Glutamatergic neuron (in vitro differentiated cells): ENCODE measurements around the gene ARHGAP29. TPM values are rescaled to one million over a fixed set of nuclear protein-coding genes. Genes with fewer than 3 reads are reported as not detected.

Source experiments
- DNase-seq: peaks from one replicate; pipeline ENCODE4 v3.0.0; 2022
- H3K27ac Mint-ChIP-seq: one replicate; pipeline ENCODE4 v1.8.0; 2020; ENCODE audit warnings: mild to moderate bottlenecking, mixed read lengths, inconsistent platforms; ENCODE audit not compliant: unreplicated experiment
- H3K27me3 Mint-ChIP-seq: one replicate; pipeline ENCODE4 v1.8.0; 2020; ENCODE audit warnings: mild to moderate bottlenecking, moderate library complexity, mixed read lengths, inconsistent platforms; ENCODE audit not compliant: unreplicated experiment
- H3K36me3 Mint-ChIP-seq: one replicate; pipeline ENCODE4 v1.8.0; 2020; ENCODE audit warnings: mild to moderate bottlenecking, mixed read lengths, inconsistent platforms; ENCODE audit not compliant: unreplicated experiment
- H3K4me1 Mint-ChIP-seq: one replicate; pipeline ENCODE4 v1.8.0; 2020; ENCODE audit warnings: mild to moderate bottlenecking, low read depth, mixed read lengths, inconsistent platforms; ENCODE audit not compliant: unreplicated experiment
- H3K4me3 Mint-ChIP-seq: one replicate; pipeline ENCODE4 v1.8.0; 2020; ENCODE audit warnings: mild to moderate bottlenecking, mixed read lengths, inconsistent platforms; ENCODE audit not compliant: unreplicated experiment
- H3K9me3 Mint-ChIP-seq: one replicate; pipeline ENCODE4 v1.8.0; 2020; ENCODE audit warnings: mild to moderate bottlenecking, moderate library complexity, mixed read lengths, inconsistent platforms; ENCODE audit not compliant: unreplicated experiment
- CTCF ChIP-seq: fragments of 200-600 bp; sonication (generic); IDR thresholded peaks from one replicate; pipeline ENCODE4 v1.5.0; 2021; ENCODE audit not compliant: partially characterized antibody, unreplicated experiment
- total RNA-seq: library from RNA; stranded (reverse); fragmentation: NEBNext Ultra II Directional; extraction: Animal tissue kit (Norgen Biotek cat#: 25700); gene quantifications from one replicate; pipeline ENCODE4 v1.2.1, GENCODE V29; 2021; ENCODE audit not compliant: unreplicated experiment

The ARHGAP29 gene
- total RNA-seq, 1 donor from 2014 or later, result 1.1 TPM

GRCh38 chr1:94265906-94266305 lies 28.5 kb upstream of the ARHGAP29 start:
- no peak for DNase-seq
- Mint-ChIP-seq H3K4me1 (no peaks in the 10 kb centered on the region), H3K27me3 (no peaks in the 10 kb centered on the region), H3K4me3 (no peak overlapping the region), H3K9me3 (peaks cover 8% of the 10 kb centered on the region), H3K27ac (no peak overlapping the region), H3K36me3 (no peaks in the 10 kb centered on the region)
- no peak for TF ChIP-seq CTCF

DNA sequence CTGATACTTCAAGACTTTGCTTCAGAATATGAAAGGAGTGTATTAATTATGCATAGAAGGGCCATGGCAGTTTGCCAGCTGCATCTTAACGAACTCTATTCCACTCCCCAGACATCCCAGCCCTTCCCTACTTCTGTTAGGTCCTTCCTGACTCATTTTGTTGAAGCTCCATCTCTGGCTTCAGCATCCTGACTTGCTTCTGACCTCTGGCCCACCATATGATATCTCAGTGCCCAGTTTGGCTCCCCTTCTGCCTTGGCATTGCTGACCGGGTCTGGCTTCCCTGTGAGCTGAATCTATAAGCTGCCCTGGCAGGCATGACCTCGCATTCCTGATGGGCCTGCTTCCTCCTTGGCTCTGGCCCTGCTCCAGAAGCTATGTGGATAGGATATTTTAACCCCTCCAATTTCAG lies 27.6 kb upstream of the ARHGAP29 start:
- H3K4me3 Mint-ChIP-seq, result no peak overlapping the region
- H3K4me1 Mint-ChIP-seq, result peaks cover 2% of the 10 kb centered on the region
- H3K9me3 Mint-ChIP-seq, result peaks cover 8% of the 10 kb centered on the region
- peaks cover 4% of the 10 kb centered on the region for H3K36me3 Mint-ChIP-seq
- no peak overlapping the region for H3K27ac Mint-ChIP-seq
- H3K27me3 Mint-ChIP-seq, result no peaks in the 10 kb centered on the region
- no peak for TF ChIP-seq CTCF
- no peak for DNase-seq

- no peak overlapping the region for H3K27ac Mint-ChIP-seq
- TF ChIP-seq CTCF, result no peak
- no peaks in the 10 kb centered on the region for H3K27me3 Mint-ChIP-seq
- H3K4me1 Mint-ChIP-seq, result peaks cover 2% of the 10 kb centered on the region
- peaks cover 8% of the 10 kb centered on the region for H3K36me3 Mint-ChIP-seq
- DNase-seq, result no peak
- H3K9me3 Mint-ChIP-seq, result peaks cover 6% of the 10 kb centered on the region
- no peak overlapping the region for H3K4me3 Mint-ChIP-seq
Measured at GRCh38 chr1:94260635-94261387, 23.4 kb upstream of the ARHGAP29 start.

- TF ChIP-seq CTCF, result no peak
- no peak overlapping the region for H3K4me3 Mint-ChIP-seq
- no peaks in the 10 kb centered on the region for H3K27me3 Mint-ChIP-seq
- peaks cover 2% of the 10 kb centered on the region for H3K4me1 Mint-ChIP-seq
- DNase-seq, result no peak
- H3K27ac Mint-ChIP-seq, result no peak overlapping the region
- peaks cover 6% of the 10 kb centered on the region for H3K9me3 Mint-ChIP-seq
- peaks cover 8% of the 10 kb centered on the region for H3K36me3 Mint-ChIP-seq
Measured at GRCh38 chr1:94259635-94260289, 22.4 kb upstream of the ARHGAP29 start.

DNA sequence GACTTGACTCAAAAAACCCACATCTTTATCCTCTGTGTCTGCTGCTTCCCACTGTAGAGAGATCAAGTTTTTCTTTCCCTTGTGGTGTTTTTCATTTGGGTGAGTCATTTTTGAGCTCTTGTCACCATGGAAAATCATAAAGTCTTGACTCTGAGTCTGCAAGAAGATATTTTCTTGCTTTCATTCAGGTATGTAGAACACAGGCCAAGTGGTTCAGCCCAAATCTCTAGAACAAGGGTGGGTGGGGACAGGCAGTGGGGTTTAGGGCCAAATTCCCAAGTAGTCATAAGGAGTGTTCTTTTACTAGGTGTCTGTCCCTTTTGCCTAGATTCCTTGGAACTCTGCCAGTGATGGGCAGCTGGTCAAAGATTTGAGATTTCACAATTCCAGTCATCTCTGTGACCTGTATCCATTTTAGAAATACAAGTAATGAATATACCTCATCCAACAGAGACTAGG lies 21.5 kb upstream of the ARHGAP29 start:
- Mint-ChIP-seq H3K9me3 (peaks cover 6% of the 10 kb centered on the region), H3K27me3 (no peaks in the 10 kb centered on the region), H3K4me1 (peaks cover 2% of the 10 kb centered on the region), H3K36me3 (peaks cover 8% of the 10 kb centered on the region), H3K27ac (no peak overlapping the region), H3K4me3 (no peak overlapping the region)
- no peak for DNase-seq
- TF ChIP-seq CTCF, result no peak
